Activated naive CD8-positive, alpha-beta T cell (primary cell): ENCODE data around the gene TADA1.
A peak's percentile ranks its signal among the peaks of the same experiment; 100 is the strongest.

Experiments used
- H3K27ac Mint-ChIP-seq: one replicate; pipeline ENCODE4 v1.8.0; 2021; ENCODE audit warnings: mixed read lengths
- H3K27me3 Mint-ChIP-seq: one replicate; pipeline ENCODE4 v1.8.0; 2021; ENCODE audit warnings: mixed read lengths
- H3K36me3 Mint-ChIP-seq: one replicate; pipeline ENCODE4 v1.8.0; 2021; ENCODE audit warnings: mixed read lengths
- H3K4me1 Mint-ChIP-seq: one replicate; pipeline ENCODE4 v1.8.0; 2021; ENCODE audit warnings: low read depth, mixed read lengths
- H3K4me3 Mint-ChIP-seq: one replicate; pipeline ENCODE4 v1.8.0; 2021; ENCODE audit warnings: mild to moderate bottlenecking, mixed read lengths
- H3K9me3 Mint-ChIP-seq: one replicate; pipeline ENCODE4 v1.8.0; 2021; ENCODE audit warnings: low read depth, mixed read lengths

Gene TADA1

DNA sequence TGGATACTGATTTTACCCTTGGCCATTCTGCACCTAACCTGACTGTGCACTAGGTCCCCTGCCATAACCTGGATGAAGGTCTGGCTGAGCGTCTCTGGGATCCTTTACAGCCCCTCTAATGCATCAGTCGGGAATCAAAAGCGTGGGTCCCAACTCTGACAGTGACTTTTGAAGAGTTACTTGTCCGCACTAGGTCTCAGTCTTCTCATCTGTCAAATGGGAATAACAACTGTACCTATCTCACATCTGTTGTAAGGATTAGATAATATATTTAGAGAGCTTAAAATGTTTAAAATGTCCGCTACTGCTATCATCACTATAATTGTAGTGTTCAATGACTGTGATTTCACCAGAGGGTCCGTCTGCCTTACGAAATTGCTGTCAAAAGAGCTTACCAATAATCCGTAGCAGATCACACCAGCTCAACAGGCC is 746 bp downstream of the TADA1 start:
- H3K36me3 Mint-ChIP-seq, result peaks cover 4% of the 10 kb centered on the region
- H3K27me3 Mint-ChIP-seq, result no peaks in the 10 kb centered on the region
- peak overlapping the region; percentile 98 for H3K4me3 Mint-ChIP-seq
- H3K27ac Mint-ChIP-seq, result peak overlapping the region; percentile 81
- H3K9me3 Mint-ChIP-seq, result no peaks in the 10 kb centered on the region
- peaks cover 55% of the 10 kb centered on the region for H3K4me1 Mint-ChIP-seq

DNA sequence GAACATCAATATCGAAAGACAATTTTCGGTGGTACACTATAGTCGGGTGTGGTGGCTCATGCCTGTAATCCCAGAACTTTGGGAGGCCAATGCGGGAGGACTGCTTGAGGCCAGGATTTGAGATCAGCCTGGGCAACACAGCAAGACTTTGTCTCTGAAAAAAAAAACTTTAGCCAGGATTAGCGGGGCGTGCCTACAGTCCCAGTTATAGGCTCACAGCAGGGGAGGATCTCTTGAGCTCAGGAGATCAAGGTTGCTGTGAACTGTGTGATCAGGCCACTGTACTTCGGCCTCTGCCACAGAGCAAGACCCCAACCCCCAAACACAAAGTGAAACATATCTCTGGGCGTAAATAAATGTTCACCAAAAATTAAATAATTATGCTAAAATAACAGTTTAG is 1.6 kb downstream of the TADA1 start:
- Mint-ChIP-seq H3K4me3 (peak overlapping the region; percentile 63), H3K27me3 (no peaks in the 10 kb centered on the region), H3K9me3 (no peaks in the 10 kb centered on the region), H3K4me1 (peaks cover 61% of the 10 kb centered on the region), H3K27ac (no peak overlapping the region), H3K36me3 (peaks cover 4% of the 10 kb centered on the region)

DNA sequence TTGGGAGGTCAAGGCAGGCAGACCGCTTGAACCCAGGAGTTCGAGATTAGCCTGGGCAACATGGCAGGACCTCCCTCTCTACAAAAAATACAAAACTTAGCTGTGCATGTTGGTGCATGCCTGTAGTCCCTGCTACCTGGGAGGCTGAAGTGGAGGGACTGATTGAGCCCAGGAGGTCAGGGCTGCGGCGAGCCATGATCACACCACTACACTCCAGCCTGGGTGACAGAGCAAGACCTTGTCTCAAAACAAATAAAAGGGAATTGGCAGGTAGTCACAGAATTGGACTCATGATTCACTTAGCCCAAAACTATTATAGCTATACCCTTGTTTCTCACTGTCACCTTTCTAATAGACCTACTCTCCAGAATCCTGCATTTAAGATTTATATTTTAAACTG is 5.5 kb downstream of the TADA1 start:
- Mint-ChIP-seq H3K36me3 (peaks cover 6% of the 10 kb centered on the region), H3K4me1 (peaks cover 57% of the 10 kb centered on the region), H3K4me3 (no peak overlapping the region), H3K27me3 (no peaks in the 10 kb centered on the region), H3K9me3 (no peaks in the 10 kb centered on the region), H3K27ac (no peak overlapping the region)

DNA sequence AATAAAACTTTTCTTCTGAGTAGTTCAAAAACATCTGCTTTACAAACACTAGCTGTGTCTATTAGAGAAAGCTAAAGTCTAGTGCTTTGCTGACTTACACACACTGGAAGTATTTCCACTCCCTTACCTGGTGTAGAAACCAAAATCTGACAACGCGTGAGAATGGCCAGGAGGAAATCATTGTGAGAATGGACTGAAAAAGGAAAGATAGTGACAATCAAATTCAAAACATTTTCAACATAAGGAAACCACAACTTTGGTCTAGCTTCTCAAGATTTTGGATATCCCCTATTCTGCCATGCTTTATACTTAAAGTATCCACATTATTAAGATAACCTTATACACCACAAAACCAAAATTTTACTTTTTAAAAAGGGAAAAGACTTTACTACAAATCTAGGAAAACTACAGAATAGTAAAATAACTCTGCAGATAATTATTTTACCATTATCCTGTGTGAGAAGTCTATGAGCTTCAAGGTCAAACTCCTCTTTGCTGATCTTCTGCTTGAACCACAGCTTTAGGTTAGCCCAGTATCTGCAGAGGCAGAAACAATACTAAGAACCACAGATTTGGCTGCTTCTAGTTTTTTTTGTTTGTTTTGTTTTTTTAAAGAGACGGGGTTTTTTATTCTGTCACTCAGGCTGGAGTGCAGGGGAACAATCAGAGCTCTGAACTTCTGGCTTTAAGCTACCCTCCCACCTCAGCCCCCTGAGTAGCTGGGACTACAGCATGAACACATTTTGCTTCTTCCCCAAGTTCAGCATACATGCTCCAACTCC is 6.6 kb downstream of the TADA1 start:
- Mint-ChIP-seq H3K27ac (no peak overlapping the region), H3K4me1 (peaks cover 48% of the 10 kb centered on the region), H3K4me3 (no peak overlapping the region), H3K9me3 (no peaks in the 10 kb centered on the region), H3K27me3 (no peaks in the 10 kb centered on the region), H3K36me3 (peaks cover 6% of the 10 kb centered on the region)

DNA sequence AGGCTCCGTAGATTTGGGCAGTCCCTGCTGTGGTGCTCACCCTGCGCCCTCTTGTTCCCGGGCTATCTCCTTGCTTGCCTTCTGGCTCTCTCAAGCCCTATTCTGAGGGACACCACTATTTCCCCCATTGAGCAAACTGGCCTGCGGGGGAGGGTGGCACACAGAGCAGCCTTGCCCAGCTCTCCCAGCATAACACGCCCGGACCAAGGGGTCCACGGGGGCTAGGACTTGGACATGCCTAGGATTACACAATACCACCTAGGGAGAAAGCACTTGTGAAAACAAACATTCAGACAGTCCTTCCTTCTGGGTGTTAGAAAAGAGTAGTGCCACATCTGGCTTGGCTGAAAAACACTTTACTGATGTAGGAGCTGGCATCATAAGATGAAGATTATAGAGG is 7.4 kb downstream of the TADA1 start:
- H3K27me3 Mint-ChIP-seq, result no peaks in the 10 kb centered on the region

DNA sequence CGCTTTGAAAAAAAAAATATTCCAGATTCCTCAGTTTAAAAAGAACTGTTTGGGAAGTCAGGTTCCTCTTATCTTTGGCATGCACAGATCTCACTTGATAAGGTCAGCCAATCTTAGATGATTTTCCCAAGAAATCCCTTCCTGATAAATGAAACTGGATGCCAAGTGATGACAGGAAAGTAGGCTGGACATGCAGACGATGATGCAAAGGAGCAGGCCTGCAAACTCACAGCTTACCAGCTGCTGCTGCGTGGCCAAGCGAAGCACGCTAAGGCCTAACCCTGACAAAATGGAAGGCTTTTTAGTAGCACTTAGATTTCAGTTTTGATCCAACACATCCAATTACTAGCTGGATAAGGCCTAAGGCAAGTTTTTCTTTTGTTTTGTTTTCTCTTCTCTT is 10.1 kb downstream of the TADA1 start:
- Mint-ChIP-seq H3K27ac (no peak overlapping the region), H3K9me3 (no peaks in the 10 kb centered on the region), H3K4me1 (peaks cover 20% of the 10 kb centered on the region), H3K36me3 (peaks cover 7% of the 10 kb centered on the region), H3K4me3 (no peak overlapping the region), H3K27me3 (no peaks in the 10 kb centered on the region)

More for the DNA sequence above, 7.4 kb downstream of the TADA1 start:
- peaks cover 6% of the 10 kb centered on the region for H3K36me3 Mint-ChIP-seq
- H3K4me1 Mint-ChIP-seq, result peaks cover 43% of the 10 kb centered on the region
- no peak overlapping the region for H3K27ac Mint-ChIP-seq
- H3K9me3 Mint-ChIP-seq, result no peaks in the 10 kb centered on the region
- no peak overlapping the region for H3K4me3 Mint-ChIP-seq

DNA sequence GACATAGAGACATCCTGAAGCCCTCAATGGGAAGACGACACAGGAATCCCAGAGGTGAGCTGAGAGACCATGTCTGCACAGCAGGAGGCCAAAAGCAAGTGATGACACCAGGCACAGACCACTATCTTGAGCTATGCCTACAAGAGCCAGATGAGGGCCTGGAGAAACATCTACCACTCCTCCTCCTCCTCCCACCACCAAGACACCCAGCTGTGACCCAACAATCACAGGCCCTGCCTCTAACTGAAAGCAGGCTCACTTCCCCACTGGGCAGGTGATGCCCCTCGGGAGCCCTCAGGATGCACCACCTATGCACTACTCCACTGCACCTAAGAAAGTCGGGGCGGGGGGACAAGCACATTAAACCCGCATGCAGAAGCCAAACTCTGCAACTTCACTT is 16.5 kb downstream of the TADA1 start:
- no peak overlapping the region for H3K27ac Mint-ChIP-seq
- peaks cover 5% of the 10 kb centered on the region for H3K36me3 Mint-ChIP-seq

DNA sequence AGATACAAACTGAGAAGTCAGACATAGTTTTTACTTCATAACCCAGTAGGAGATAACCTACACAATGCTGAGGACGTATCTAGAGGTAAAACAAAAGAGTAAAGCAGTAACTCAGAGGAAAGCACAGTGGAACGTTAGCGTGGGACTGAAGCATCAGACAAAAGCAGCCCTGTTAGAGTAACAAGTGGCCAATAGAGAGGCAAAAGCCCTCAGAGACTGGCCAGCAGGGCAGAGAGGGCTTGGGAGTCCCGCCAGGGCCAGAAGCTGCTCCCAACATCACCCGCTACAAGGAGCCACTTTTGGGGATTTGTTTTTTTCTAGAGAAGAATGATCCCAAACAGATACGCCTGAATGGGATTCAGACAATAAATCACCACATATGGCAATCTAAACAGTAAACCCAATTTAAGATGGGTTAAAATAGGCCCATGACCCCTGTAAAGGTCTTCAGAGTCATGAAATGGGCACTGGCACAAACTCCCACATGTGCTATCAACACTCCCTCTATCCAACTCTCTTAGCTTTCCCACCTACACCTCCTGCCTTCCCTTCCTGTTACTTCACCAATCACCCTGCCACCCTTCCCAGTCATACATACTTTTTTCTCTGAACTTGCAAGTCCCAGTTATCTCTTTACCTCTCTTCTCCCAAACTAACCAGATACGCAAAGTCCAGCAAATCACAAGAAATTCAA is 17.2 kb downstream of the TADA1 start:
- H3K9me3 Mint-ChIP-seq, result no peaks in the 10 kb centered on the region
- H3K27ac Mint-ChIP-seq, result peak overlapping the region; percentile 62
- no peak overlapping the region for H3K4me3 Mint-ChIP-seq

More for the DNA sequence above, 16.5 kb downstream of the TADA1 start:
- Mint-ChIP-seq H3K4me1 (peaks cover 8% of the 10 kb centered on the region), H3K4me3 (no peak overlapping the region), H3K9me3 (no peaks in the 10 kb centered on the region), H3K27me3 (no peaks in the 10 kb centered on the region)

DNA sequence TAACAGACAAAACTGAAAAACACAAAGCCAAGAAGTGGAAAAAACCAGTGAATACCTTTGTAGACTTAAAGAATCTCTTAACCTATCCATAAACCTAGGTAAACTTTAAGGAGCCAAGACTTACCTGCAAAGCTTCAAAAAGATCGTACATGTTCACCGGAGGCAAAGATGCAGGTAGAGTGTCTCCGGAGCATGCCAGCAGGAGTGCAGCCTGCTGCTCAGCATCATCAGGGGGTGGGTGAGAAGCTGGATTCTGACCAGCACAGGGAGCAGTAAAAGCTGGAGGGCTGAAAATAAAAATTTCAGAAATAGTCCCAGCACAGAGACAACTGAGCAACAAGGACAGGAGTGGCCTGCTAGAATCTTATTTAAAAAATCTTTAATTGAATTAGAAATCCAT is 18.1 kb downstream of the TADA1 start:
- no peak overlapping the region for H3K27ac Mint-ChIP-seq

More for the DNA sequence above, 17.2 kb downstream of the TADA1 start:
- H3K4me1 Mint-ChIP-seq, result peaks cover 10% of the 10 kb centered on the region
- H3K36me3 Mint-ChIP-seq, result peaks cover 5% of the 10 kb centered on the region
- H3K27me3 Mint-ChIP-seq, result no peaks in the 10 kb centered on the region

DNA sequence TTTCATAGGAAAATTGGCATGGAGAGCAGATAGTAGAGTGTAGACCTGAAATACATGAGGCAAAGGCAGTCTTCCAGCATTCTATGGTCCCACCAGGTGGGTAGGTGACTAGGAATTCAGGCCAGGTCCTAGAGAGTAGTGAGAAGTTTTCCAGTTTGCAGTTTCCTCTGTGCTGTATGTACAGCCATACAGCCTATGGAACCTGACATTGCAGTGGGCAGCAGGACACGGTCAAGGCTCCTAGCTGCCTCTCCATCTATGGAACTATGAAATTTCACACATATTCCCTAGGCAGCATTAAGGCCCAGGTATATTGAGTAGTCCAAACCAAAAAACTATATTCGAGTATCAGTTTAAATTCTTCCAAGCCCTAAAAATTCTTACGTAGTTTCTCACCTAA is 20.5 kb downstream of the TADA1 start:
- Mint-ChIP-seq H3K27ac (peak overlapping the region; percentile 59), H3K4me3 (no peak overlapping the region), H3K27me3 (no peaks in the 10 kb centered on the region), H3K4me1 (peaks cover 31% of the 10 kb centered on the region), H3K9me3 (no peaks in the 10 kb centered on the region), H3K36me3 (no peaks in the 10 kb centered on the region)

More for the DNA sequence above, 18.1 kb downstream of the TADA1 start:
- peaks cover 5% of the 10 kb centered on the region for H3K36me3 Mint-ChIP-seq
- H3K27me3 Mint-ChIP-seq, result no peaks in the 10 kb centered on the region
- peaks cover 12% of the 10 kb centered on the region for H3K4me1 Mint-ChIP-seq
- H3K4me3 Mint-ChIP-seq, result no peak overlapping the region
- H3K9me3 Mint-ChIP-seq, result no peaks in the 10 kb centered on the region

DNA sequence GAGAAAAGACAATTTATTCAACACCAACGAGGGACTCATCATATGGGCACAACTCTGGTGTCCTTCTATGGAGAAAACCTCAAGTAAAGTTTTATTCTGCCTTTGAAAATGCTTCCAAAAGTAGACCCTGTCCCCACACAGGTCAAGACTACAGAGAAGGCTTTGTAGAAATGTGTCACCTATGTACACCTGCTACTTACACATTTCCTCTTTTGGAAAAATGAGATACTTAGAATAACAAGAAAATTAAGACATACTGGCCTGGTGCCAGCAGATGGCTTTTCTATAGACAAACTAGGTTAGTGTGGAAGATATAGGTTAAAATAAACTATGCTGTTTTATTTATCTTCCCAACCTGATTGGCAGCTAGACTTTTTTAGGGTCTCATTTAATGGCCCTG is 23.1 kb downstream of the TADA1 start:
- no peak overlapping the region for H3K4me3 Mint-ChIP-seq
- no peaks in the 10 kb centered on the region for H3K36me3 Mint-ChIP-seq
- H3K27ac Mint-ChIP-seq, result peak overlapping the region; percentile 19
- H3K9me3 Mint-ChIP-seq, result no peaks in the 10 kb centered on the region
- peaks cover 36% of the 10 kb centered on the region for H3K4me1 Mint-ChIP-seq
- no peaks in the 10 kb centered on the region for H3K27me3 Mint-ChIP-seq

DNA sequence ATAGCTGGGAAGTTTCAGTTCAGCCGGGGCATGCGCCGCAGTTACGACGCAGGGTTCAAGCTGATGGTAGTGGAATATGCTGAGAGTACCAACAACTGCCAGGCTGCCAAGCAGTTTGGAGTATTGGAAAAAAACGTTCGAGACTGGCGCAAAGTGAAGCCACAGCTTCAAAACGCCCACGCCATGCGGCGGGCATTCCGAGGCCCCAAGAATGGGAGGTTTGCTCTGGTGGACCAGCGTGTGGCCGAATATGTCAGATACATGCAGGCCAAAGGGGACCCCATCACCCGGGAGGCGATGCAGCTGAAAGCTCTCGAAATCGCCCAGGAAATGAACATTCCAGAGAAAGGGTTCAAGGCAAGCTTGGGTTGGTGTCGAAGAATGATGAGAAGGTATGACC is 26.9 kb downstream of the TADA1 start:
- Mint-ChIP-seq H3K27me3 (no peaks in the 10 kb centered on the region), H3K36me3 (peaks cover 6% of the 10 kb centered on the region), H3K9me3 (no peaks in the 10 kb centered on the region), H3K4me3 (no peak overlapping the region), H3K4me1 (peaks cover 60% of the 10 kb centered on the region), H3K27ac (no peak overlapping the region)

DNA sequence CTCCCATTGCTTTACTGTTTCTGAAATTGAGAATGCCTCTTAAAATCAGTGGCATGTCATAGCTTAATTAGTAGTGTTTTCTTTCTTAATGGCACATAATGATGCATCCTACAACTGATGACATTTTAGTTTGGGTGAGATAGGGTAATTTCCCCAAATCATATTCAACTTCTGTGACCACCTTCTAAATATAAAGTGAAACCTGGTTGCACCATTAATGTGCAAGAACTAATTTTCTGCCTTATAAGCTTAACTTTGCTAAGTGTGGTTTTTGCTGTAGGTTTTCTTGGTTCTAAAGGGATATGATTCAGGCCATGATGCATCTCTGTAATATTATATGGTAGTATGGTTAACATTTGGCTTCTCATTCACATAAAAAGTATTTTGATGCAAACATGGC is 27.9 kb downstream of the TADA1 start:
- peak overlapping the region; percentile 51 for H3K27ac Mint-ChIP-seq
- H3K9me3 Mint-ChIP-seq, result no peaks in the 10 kb centered on the region
- H3K27me3 Mint-ChIP-seq, result no peaks in the 10 kb centered on the region
- H3K4me3 Mint-ChIP-seq, result no peak overlapping the region
- H3K4me1 Mint-ChIP-seq, result peaks cover 64% of the 10 kb centered on the region
- H3K36me3 Mint-ChIP-seq, result peaks cover 6% of the 10 kb centered on the region

DNA sequence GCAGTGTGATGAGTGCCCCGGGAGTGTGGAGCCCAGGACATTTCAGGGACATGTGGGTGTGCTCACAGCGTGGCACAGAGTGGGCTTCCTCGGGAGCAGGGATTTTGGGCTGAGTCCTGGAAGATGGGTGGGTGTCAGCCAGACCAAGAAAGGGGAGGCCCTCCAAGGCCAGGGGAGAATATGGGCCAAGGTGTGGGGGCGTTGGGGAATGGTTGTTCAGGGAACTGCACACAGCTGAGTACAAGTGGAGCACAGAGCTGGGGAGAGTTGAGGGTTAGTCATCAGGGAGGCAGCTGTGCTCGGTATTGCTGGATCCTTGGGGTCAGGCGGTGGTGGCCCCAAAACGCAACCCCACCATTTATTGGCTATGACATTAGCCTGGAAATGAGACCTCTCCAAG is 31.3 kb downstream of the TADA1 start:
- H3K36me3 Mint-ChIP-seq, result peaks cover 8% of the 10 kb centered on the region
- H3K4me3 Mint-ChIP-seq, result peak overlapping the region; percentile 23
- peaks cover 63% of the 10 kb centered on the region for H3K4me1 Mint-ChIP-seq
- no peaks in the 10 kb centered on the region for H3K27me3 Mint-ChIP-seq
- H3K27ac Mint-ChIP-seq, result no peak overlapping the region
- H3K9me3 Mint-ChIP-seq, result no peaks in the 10 kb centered on the region

DNA sequence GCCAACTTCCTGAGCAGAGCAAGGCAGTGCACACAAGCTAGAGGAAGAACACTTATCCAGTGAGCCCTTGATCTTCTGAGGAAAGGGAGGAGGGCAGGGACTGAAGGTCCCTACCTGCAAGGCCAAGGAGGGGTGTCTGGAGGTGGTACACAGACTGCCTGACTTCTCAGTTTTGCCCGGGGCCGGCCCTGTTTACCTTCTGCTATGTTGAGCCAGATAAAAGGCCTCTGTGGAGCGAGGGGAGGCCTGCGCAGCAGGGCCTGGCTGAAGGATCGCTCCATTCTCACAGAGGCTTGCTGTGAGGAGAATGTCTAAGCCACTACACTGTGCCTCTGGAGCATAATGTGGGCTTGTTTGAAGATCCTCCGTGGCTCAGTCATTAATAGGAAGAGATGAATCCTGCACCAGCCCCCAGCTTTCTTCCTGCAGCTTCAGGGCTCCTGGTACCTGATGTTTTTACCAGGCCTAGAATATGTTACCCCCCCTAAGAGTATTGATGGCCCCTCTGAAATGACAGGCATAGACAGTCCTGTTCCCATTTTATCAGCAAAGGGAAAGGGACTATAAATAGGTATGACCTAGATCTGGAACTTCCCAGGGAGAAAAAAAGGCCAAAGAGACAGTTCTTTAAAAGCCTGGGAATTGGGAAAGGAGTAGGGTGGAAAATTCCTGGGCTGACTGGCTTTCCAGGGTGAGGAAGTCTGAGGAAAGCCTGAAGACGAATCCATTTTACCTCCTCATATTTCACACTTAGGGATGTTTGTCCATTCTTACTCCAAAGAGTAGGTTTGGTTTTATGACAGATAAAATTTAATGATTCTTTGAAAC is 32.1 kb downstream of the TADA1 start:
- H3K27ac Mint-ChIP-seq, result peak overlapping the region; percentile 41

More for the DNA sequence above, 32.1 kb downstream of the TADA1 start:
- Mint-ChIP-seq H3K4me1 (peaks cover 63% of the 10 kb centered on the region), H3K27me3 (no peaks in the 10 kb centered on the region), H3K9me3 (no peaks in the 10 kb centered on the region), H3K4me3 (no peak overlapping the region), H3K36me3 (peaks cover 8% of the 10 kb centered on the region)
